ENCODE results near the gene KCNC1.
A peak's percentile ranks its signal among the peaks of the same experiment; 100 is the strongest.

The KCNC1 gene

GRCh38 chr11:17773674-17774073, 39.1 kb downstream of the KCNC1 start:
- DNase-seq (ENCODE audit: low spot score): no peak

GRCh38 chr11:17774232-17775034, 39.9 kb downstream of the KCNC1 start:
- DNase-seq (ENCODE audit: low spot score): no peak

- DNase-seq (ENCODE audit: low spot score): no peak
These were observed 40.4 kb downstream of the KCNC1 start for GRCh38 chr11:17775035-17775348.

- no peak for DNase-seq (ENCODE audit: low spot score)
These were observed 41.1 kb downstream of the KCNC1 start for GRCh38 chr11:17775507-17776211.

- no peak for DNase-seq (ENCODE audit: low spot score)
These were observed 41.8 kb downstream of the KCNC1 start for GRCh38 chr11:17776212-17776875.

GRCh38 chr11:17777086-17777737, 42.6 kb downstream of the KCNC1 start:
- DNase-seq (ENCODE audit: low spot score): no peak

GRCh38 chr11:17777738-17778091, 43.1 kb downstream of the KCNC1 start:
- DNase-seq (ENCODE audit: low spot score): no peak

GRCh38 chr11:17778352-17778751, 43.8 kb downstream of the KCNC1 start:
- no peak for DNase-seq (ENCODE audit: low spot score)

- no peak for DNase-seq (ENCODE audit: low spot score)
These were observed 44.6 kb downstream of the KCNC1 start for GRCh38 chr11:17778956-17779860.

- no peak for DNase-seq (ENCODE audit: low spot score)
These were observed 45.4 kb downstream of the KCNC1 start for GRCh38 chr11:17779861-17780594.

- no peak for DNase-seq (ENCODE audit: low spot score)
These were observed 46.1 kb downstream of the KCNC1 start for GRCh38 chr11:17780668-17781067.

- DNase-seq (ENCODE audit: low spot score): no peak
These were observed 46.6 kb downstream of the KCNC1 start for GRCh38 chr11:17781221-17781620.

GRCh38 chr11:17781626-17782025, 47.0 kb downstream of the KCNC1 start:
- no peak for DNase-seq (ENCODE audit: low spot score)

- DNase-seq (ENCODE audit: low spot score): no peak
These were observed 47.6 kb downstream of the KCNC1 start for GRCh38 chr11:17782145-17782544.

GRCh38 chr11:17782603-17783337, 48.2 kb downstream of the KCNC1 start:
- no peak for DNase-seq (ENCODE audit: low spot score)

GRCh38 chr11:17783878-17784277, 49.3 kb downstream of the KCNC1 start:
- no peak for DNase-seq (ENCODE audit: low spot score)

GRCh38 chr11:17786824-17787525, 52.4 kb downstream of the KCNC1 start:
- peak; percentile 18 for DNase-seq (ENCODE audit: low spot score)

- no peak for DNase-seq (ENCODE audit: low spot score)
These were observed 53.5 kb downstream of the KCNC1 start for GRCh38 chr11:17788084-17788483.

- peak; percentile 54 for DNase-seq (ENCODE audit: low spot score)
These were observed 55.9 kb downstream of the KCNC1 start for GRCh38 chr11:17790453-17790852.

- DNase-seq (ENCODE audit: low spot score): no peak
These were observed 56.6 kb downstream of the KCNC1 start for GRCh38 chr11:17791144-17791543.
